Gastroesophageal sphincter (tissue), 3 donors: ENCODE results near the gene SLC25A25.

ENCODE experiments used
- POLR2A ChIP-seq, 2 donors: fragments of 450-650 bp; IDR thresholded peaks; one replicate each; pipeline ENCODE4 v1.6.1; 2017; ENCODE audit warnings: antibody characterized with exemption in 2 of 2, mild to moderate bottlenecking in 2 of 2, moderate library complexity in 1 of 2
- TF ChIP-seq, protein P1 (sequence below), 4 experiments: fragments of 200-600 bp in 2 of 4; fragments of 450-650 bp in 2 of 4; sonication (generic) in 1 of 4; IDR thresholded peaks; one replicate each; pipeline ENCODE4 v1.5.1; 2017 to 2019; ENCODE audit warnings: antibody characterized with exemption in 4 of 4, mild to moderate bottlenecking in 2 of 4, moderate library complexity in 2 of 4

- no peak for TF ChIP-seq POLR2A (IDR thresholded peaks at IDR 0.05)
- TF ChIP-seq, protein P1, sequence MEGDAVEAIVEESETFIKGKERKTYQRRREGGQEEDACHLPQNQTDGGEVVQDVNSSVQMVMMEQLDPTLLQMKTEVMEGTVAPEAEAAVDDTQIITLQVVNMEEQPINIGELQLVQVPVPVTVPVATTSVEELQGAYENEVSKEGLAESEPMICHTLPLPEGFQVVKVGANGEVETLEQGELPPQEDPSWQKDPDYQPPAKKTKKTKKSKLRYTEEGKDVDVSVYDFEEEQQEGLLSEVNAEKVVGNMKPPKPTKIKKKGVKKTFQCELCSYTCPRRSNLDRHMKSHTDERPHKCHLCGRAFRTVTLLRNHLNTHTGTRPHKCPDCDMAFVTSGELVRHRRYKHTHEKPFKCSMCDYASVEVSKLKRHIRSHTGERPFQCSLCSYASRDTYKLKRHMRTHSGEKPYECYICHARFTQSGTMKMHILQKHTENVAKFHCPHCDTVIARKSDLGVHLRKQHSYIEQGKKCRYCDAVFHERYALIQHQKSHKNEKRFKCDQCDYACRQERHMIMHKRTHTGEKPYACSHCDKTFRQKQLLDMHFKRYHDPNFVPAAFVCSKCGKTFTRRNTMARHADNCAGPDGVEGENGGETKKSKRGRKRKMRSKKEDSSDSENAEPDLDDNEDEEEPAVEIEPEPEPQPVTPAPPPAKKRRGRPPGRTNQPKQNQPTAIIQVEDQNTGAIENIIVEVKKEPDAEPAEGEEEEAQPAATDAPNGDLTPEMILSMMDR (IDR thresholded peaks at IDR 0.05) = no peak
Observed at GRCh38 chr9:128087262-128087661, 19.2 kb downstream of the SLC25A25 start.
